ENCODE results near the gene KHDC4.
A peak's percentile ranks its signal among the peaks of the same experiment; 100 is the strongest.

The KHDC4 gene

GRCh38 chr1:155968051-155968400 is 33.8 kb upstream of the KHDC4 start:
- no peaks in the 10 kb centered on the region for H3K9me3 ChIP-seq (ENCODE audit: insufficient read depth, low read length)
- DNase-seq (ENCODE audit: low read depth, low spot score), result no peak
- peaks cover 38% of the 10 kb centered on the region for H3K4me1 ChIP-seq (ENCODE audit: insufficient read depth, insufficient read length)
- TF ChIP-seq SUZ12 (IDR thresholded peaks at IDR 0.05; ENCODE audit: extremely low read depth, insufficient read depth, insufficient read length) (no peak), YY1 (IDR thresholded peaks at IDR 0.05; ENCODE audit: insufficient read depth, insufficient read length) (no peak), ZNF274 (IDR thresholded peaks at IDR 0.05; ENCODE audit: low read depth, low read length) (no peak)
- H3K27me3 ChIP-seq (ENCODE audit: insufficient read depth, insufficient read length), result no peaks in the 10 kb centered on the region
- peak overlapping the region; percentile 37 for H3K9ac ChIP-seq (ENCODE audit: insufficient read length, low read depth)
- H3K36me3 ChIP-seq (ENCODE audit: insufficient read depth, insufficient read length, low read length), result peaks cover 79% of the 10 kb centered on the region
- H3K4me3 ChIP-seq (ENCODE audit: insufficient read length, low read depth), result no peak overlapping the region

- TF ChIP-seq YY1 (IDR thresholded peaks at IDR 0.05; ENCODE audit: insufficient read depth, insufficient read length) (no peak), ZNF274 (IDR thresholded peaks at IDR 0.05; ENCODE audit: low read depth, low read length) (no peak), SUZ12 (IDR thresholded peaks at IDR 0.05; ENCODE audit: extremely low read depth, insufficient read depth, insufficient read length) (no peak)
- H3K27me3 ChIP-seq (ENCODE audit: insufficient read depth, insufficient read length), result no peaks in the 10 kb centered on the region
- DNase-seq (ENCODE audit: low read depth, low spot score), result no peak
- H3K36me3 ChIP-seq (ENCODE audit: insufficient read depth, insufficient read length, low read length), result peaks cover 79% of the 10 kb centered on the region
- H3K4me1 ChIP-seq (ENCODE audit: insufficient read depth, insufficient read length), result peaks cover 43% of the 10 kb centered on the region
- H3K4me3 ChIP-seq (ENCODE audit: insufficient read length, low read depth), result no peak overlapping the region
- H3K9ac ChIP-seq (ENCODE audit: insufficient read length, low read depth), result peak overlapping the region; percentile 37
- no peaks in the 10 kb centered on the region for H3K9me3 ChIP-seq (ENCODE audit: insufficient read depth, low read length)
These were observed 33.3 kb upstream of the KHDC4 start for GRCh38 chr1:155967341-155968050.

- no peak overlapping the region for H3K9ac ChIP-seq (ENCODE audit: insufficient read length, low read depth)
- DNase-seq (ENCODE audit: low read depth, low spot score), result no peak
- peaks cover 45% of the 10 kb centered on the region for H3K4me1 ChIP-seq (ENCODE audit: insufficient read depth, insufficient read length)
- H3K9me3 ChIP-seq (ENCODE audit: insufficient read depth, low read length), result no peaks in the 10 kb centered on the region
- TF ChIP-seq ZNF274 (IDR thresholded peaks at IDR 0.05; ENCODE audit: low read depth, low read length) (no peak), SUZ12 (IDR thresholded peaks at IDR 0.05; ENCODE audit: extremely low read depth, insufficient read depth, insufficient read length) (no peak), YY1 (IDR thresholded peaks at IDR 0.05; ENCODE audit: insufficient read depth, insufficient read length) (no peak)
- no peak overlapping the region for H3K4me3 ChIP-seq (ENCODE audit: insufficient read length, low read depth)
- no peaks in the 10 kb centered on the region for H3K27me3 ChIP-seq (ENCODE audit: insufficient read depth, insufficient read length)
- peaks cover 80% of the 10 kb centered on the region for H3K36me3 ChIP-seq (ENCODE audit: insufficient read depth, insufficient read length, low read length)
These were observed 32.5 kb upstream of the KHDC4 start for GRCh38 chr1:155966750-155967149.

GRCh38 chr1:155966135-155966534 is 31.9 kb upstream of the KHDC4 start:
- H3K9me3 ChIP-seq (ENCODE audit: insufficient read depth, low read length), result no peaks in the 10 kb centered on the region
- no peak overlapping the region for H3K4me3 ChIP-seq (ENCODE audit: insufficient read length, low read depth)
- DNase-seq (ENCODE audit: low read depth, low spot score), result no peak
- H3K4me1 ChIP-seq (ENCODE audit: insufficient read depth, insufficient read length), result peaks cover 48% of the 10 kb centered on the region
- TF ChIP-seq ZNF274 (IDR thresholded peaks at IDR 0.05; ENCODE audit: low read depth, low read length) (no peak), SUZ12 (IDR thresholded peaks at IDR 0.05; ENCODE audit: extremely low read depth, insufficient read depth, insufficient read length) (no peak), YY1 (IDR thresholded peaks at IDR 0.05; ENCODE audit: insufficient read depth, insufficient read length) (no peak)
- no peak overlapping the region for H3K9ac ChIP-seq (ENCODE audit: insufficient read length, low read depth)
- peaks cover 84% of the 10 kb centered on the region for H3K36me3 ChIP-seq (ENCODE audit: insufficient read depth, insufficient read length, low read length)
- H3K27me3 ChIP-seq (ENCODE audit: insufficient read depth, insufficient read length), result no peaks in the 10 kb centered on the region

GRCh38 chr1:155964193-155964592 is 30.0 kb upstream of the KHDC4 start:
- Histone ChIP-seq H3K36me3 (ENCODE audit: insufficient read depth, insufficient read length, low read length) (peaks cover 91% of the 10 kb centered on the region), H3K4me1 (ENCODE audit: insufficient read depth, insufficient read length) (peaks cover 30% of the 10 kb centered on the region), H3K4me3 (ENCODE audit: insufficient read length, low read depth) (no peak overlapping the region), H3K9me3 (ENCODE audit: insufficient read depth, low read length) (no peaks in the 10 kb centered on the region), H3K27me3 (ENCODE audit: insufficient read depth, insufficient read length) (no peaks in the 10 kb centered on the region), H3K9ac (ENCODE audit: insufficient read length, low read depth) (no peak overlapping the region)
- no peak for TF ChIP-seq ZNF274 (IDR thresholded peaks at IDR 0.05; ENCODE audit: low read depth, low read length)
- TF ChIP-seq YY1 (IDR thresholded peaks at IDR 0.05; ENCODE audit: insufficient read depth, insufficient read length), result no peak
- no peak for DNase-seq (ENCODE audit: low read depth, low spot score)

- H3K4me3 ChIP-seq (ENCODE audit: insufficient read length, low read depth), result no peak overlapping the region
- H3K4me1 ChIP-seq (ENCODE audit: insufficient read depth, insufficient read length), result peaks cover 20% of the 10 kb centered on the region
- TF ChIP-seq ZNF274 (IDR thresholded peaks at IDR 0.05; ENCODE audit: low read depth, low read length) (no peak), SUZ12 (IDR thresholded peaks at IDR 0.05; ENCODE audit: extremely low read depth, insufficient read depth, insufficient read length) (no peak), YY1 (IDR thresholded peaks at IDR 0.05; ENCODE audit: insufficient read depth, insufficient read length) (no peak)
These were observed 28.5 kb upstream of the KHDC4 start for GRCh38 chr1:155962599-155963211.

GRCh38 chr1:155961937-155962336 is 27.7 kb upstream of the KHDC4 start:
- no peak overlapping the region for H3K9ac ChIP-seq (ENCODE audit: insufficient read length, low read depth)
- H3K36me3 ChIP-seq (ENCODE audit: insufficient read depth, insufficient read length, low read length), result peaks cover 90% of the 10 kb centered on the region
- DNase-seq (ENCODE audit: low read depth, low spot score), result no peak

More at GRCh38 chr1:155962599-155963211, 28.5 kb upstream of the KHDC4 start:
- peaks cover 90% of the 10 kb centered on the region for H3K36me3 ChIP-seq (ENCODE audit: insufficient read depth, insufficient read length, low read length)
- no peaks in the 10 kb centered on the region for H3K27me3 ChIP-seq (ENCODE audit: insufficient read depth, insufficient read length)
- DNase-seq (ENCODE audit: low read depth, low spot score), result no peak
- H3K9ac ChIP-seq (ENCODE audit: insufficient read length, low read depth), result no peak overlapping the region
- no peaks in the 10 kb centered on the region for H3K9me3 ChIP-seq (ENCODE audit: insufficient read depth, low read length)

More at GRCh38 chr1:155961937-155962336, 27.7 kb upstream of the KHDC4 start:
- Histone ChIP-seq H3K4me1 (ENCODE audit: insufficient read depth, insufficient read length) (peaks cover 16% of the 10 kb centered on the region), H3K27me3 (ENCODE audit: insufficient read depth, insufficient read length) (no peaks in the 10 kb centered on the region), H3K9me3 (ENCODE audit: insufficient read depth, low read length) (no peaks in the 10 kb centered on the region), H3K4me3 (ENCODE audit: insufficient read length, low read depth) (no peak overlapping the region)
- TF ChIP-seq YY1 (IDR thresholded peaks at IDR 0.05; ENCODE audit: insufficient read depth, insufficient read length) (no peak), ZNF274 (IDR thresholded peaks at IDR 0.05; ENCODE audit: low read depth, low read length) (no peak), SUZ12 (IDR thresholded peaks at IDR 0.05; ENCODE audit: extremely low read depth, insufficient read depth, insufficient read length) (no peak)
